HepG2 (cell line): ENCODE results near the gene STN1. TPM values are rescaled to one million over a fixed set of nuclear protein-coding genes. Genes with fewer than 3 reads are reported as not detected.

Experiments used
- DRAP1 ChIP-seq: IDR thresholded peaks from 2 replicates; pipeline ENCODE4 v1.6.1; 2016; ENCODE audit warnings: missing genetic modification reagents, missing compliant biosample characterization
- FOXO4 ChIP-seq: sonication (generic); formaldehyde crosslinking; conservative IDR thresholded peaks from 2 replicates; pipeline ENCODE4 v1.8.1; 2023; ENCODE audit warnings: missing genetic modification reagents
- HOXA5 ChIP-seq: sonication (generic); formaldehyde crosslinking; IDR thresholded peaks from 2 replicates; pipeline ENCODE4 v1.4.0; 2020; ENCODE audit warnings: missing genetic modification reagents
- MEIS1 ChIP-seq: sonication (generic); formaldehyde crosslinking; IDR thresholded peaks from 2 replicates; pipeline ENCODE4 v1.9.0; 2021; ENCODE audit warnings: mild to moderate bottlenecking, missing genetic modification reagents, moderate library complexity, borderline replicate concordance
- MIXL1 ChIP-seq: IDR thresholded peaks from 2 replicates; pipeline ENCODE4 v1.6.1; 2016
- RAD21 ChIP-seq: fragments of 450-650 bp; formaldehyde crosslinking; IDR thresholded peaks from 2 replicates; pipeline ENCODE4 v1.5.0; 2020; ENCODE audit warnings: mild to moderate bottlenecking
- RFX1 ChIP-seq: fragments of 450-650 bp; IDR thresholded peaks from 2 replicates; pipeline ENCODE4 v1.6.1; 2017
- RORA ChIP-seq: sonication (generic); formaldehyde crosslinking; IDR thresholded peaks from 2 replicates; pipeline ENCODE4 v1.5.0; 2020; ENCODE audit warnings: mild to moderate bottlenecking, missing genetic modification reagents, moderate library complexity
- SP2 ChIP-seq: sonication (generic); formaldehyde crosslinking; IDR thresholded peaks from 2 replicates; pipeline ENCODE4 v1.5.1; 2020; ENCODE audit warnings: mild to moderate bottlenecking, missing genetic modification reagents
- TOPORS ChIP-seq: sonication (generic); formaldehyde crosslinking; IDR thresholded peaks from 2 replicates; pipeline ENCODE4 v1.8.0; 2023; ENCODE audit warnings: mild to moderate bottlenecking, missing genetic modification reagents
- ZFP36L1 ChIP-seq: sonication (generic); formaldehyde crosslinking; IDR thresholded peaks from 2 replicates; pipeline ENCODE4 v1.8.0; 2022; ENCODE audit warnings: mild to moderate bottlenecking, missing genetic modification reagents, moderate library complexity
- ZFP90 ChIP-seq: sonication (generic); formaldehyde crosslinking; IDR thresholded peaks from 2 replicates; pipeline ENCODE4 v1.8.0; 2022; ENCODE audit warnings: missing genetic modification reagents, mild to moderate bottlenecking, inconsistent platforms, borderline replicate concordance
- ZNF232 ChIP-seq: sonication (generic); formaldehyde crosslinking; IDR thresholded peaks from 2 replicates; pipeline ENCODE4 v1.4.0; 2020; ENCODE audit warnings: missing genetic modification reagents, borderline replicate concordance
- ZNF510 ChIP-seq: sonication (generic); formaldehyde crosslinking; IDR thresholded peaks from 2 replicates; pipeline ENCODE4 v1.4.0; 2020; ENCODE audit warnings: low read depth, mild to moderate bottlenecking, missing genetic modification reagents
- ZNF609 ChIP-seq: sonication (generic); formaldehyde crosslinking; IDR thresholded peaks from 2 replicates; pipeline ENCODE4 v1.4.0; 2020; ENCODE audit warnings: mild to moderate bottlenecking, missing genetic modification reagents, borderline replicate concordance
- polyA plus RNA-seq, 8 experiments: library from polyadenylated mRNA; depleted of rRNA in 3 of 8; stranded (reverse) in 7 of 8; unstranded in 1 of 8; fragments of >200 nt; fragmentation: Illumina TruSeq in 4 of 8; extraction: Trizol in 4 of 8; gene quantifications; 2 replicates each; pipeline versions ENCODE4 v1.2.1 to v1.2.3, GENCODE V29; 2011 to 2016; ENCODE audit warnings: low read depth in 4 of 8, missing spikeins in 1 of 8, mixed read lengths in 1 of 8; ENCODE audit not compliant: insufficient read depth in 1 of 8
- total RNA-seq, 5 experiments: library from RNA; depleted of rRNA; stranded (reverse); fragments of >200 nt; fragmentation: Illumina TruSeq; extraction: Trizol; gene quantifications; 2 replicates each; pipeline ENCODE4 v1.2.3, GENCODE V29; 2016; ENCODE audit warnings: low read depth in 1 of 5
- TF ChIP-seq, protein P1 (sequence below): sonication (generic); formaldehyde crosslinking; IDR thresholded peaks from 2 replicates; pipeline ENCODE4 v1.4.0; 2020; ENCODE audit warnings: missing genetic modification reagents, borderline replicate concordance
- TF ChIP-seq, protein P2 (sequence below): sonication (generic); formaldehyde crosslinking; IDR thresholded peaks from 2 replicates; pipeline ENCODE4 v1.4.0; 2020; ENCODE audit warnings: missing genetic modification reagents
- TF ChIP-seq, protein P3 (sequence below): sonication (generic); formaldehyde crosslinking; IDR thresholded peaks from 2 replicates; pipeline ENCODE4 v1.5.0; 2020; ENCODE audit warnings: missing genetic modification reagents

STN1 gene
- total and polyA plus RNA-seq, 2 of the 13 experiments (the other 11 are each of a cell fraction or from before 2014, with no cell fraction given) = 17.6 to 22.7 TPM

- TF ChIP-seq, protein P1, sequence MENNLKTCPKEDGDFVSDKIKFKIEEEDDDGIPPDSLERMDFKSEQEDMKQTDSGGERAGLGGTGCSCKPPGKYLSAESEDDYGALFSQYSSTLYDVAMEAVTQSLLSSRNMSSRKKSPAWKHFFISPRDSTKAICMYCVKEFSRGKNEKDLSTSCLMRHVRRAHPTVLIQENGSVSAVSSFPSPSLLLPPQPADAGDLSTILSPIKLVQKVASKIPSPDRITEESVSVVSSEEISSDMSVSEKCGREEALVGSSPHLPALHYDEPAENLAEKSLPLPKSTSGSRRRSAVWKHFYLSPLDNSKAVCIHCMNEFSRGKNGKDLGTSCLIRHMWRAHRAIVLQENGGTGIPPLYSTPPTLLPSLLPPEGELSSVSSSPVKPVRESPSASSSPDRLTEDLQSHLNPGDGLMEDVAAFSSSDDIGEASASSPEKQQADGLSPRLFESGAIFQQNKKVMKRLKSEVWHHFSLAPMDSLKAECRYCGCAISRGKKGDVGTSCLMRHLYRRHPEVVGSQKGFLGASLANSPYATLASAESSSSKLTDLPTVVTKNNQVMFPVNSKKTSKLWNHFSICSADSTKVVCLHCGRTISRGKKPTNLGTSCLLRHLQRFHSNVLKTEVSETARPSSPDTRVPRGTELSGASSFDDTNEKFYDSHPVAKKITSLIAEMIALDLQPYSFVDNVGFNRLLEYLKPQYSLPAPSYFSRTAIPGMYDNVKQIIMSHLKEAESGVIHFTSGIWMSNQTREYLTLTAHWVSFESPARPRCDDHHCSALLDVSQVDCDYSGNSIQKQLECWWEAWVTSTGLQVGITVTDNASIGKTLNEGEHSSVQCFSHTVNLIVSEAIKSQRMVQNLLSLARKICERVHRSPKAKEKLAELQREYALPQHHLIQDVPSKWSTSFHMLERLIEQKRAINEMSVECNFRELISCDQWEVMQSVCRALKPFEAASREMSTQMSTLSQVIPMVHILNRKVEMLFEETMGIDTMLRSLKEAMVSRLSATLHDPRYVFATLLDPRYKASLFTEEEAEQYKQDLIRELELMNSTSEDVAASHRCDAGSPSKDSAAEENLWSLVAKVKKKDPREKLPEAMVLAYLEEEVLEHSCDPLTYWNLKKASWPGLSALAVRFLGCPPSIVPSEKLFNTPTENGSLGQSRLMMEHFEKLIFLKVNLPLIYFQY (CRISPR knock-in tag) = no peak
- TF ChIP-seq RAD21 (CRISPR knock-in tag) = no peak
- TF ChIP-seq FOXO4 (CRISPR knock-in tag) = no peak
- TF ChIP-seq DRAP1 (CRISPR knock-in tag) = peak; percentile 35; the same call in 1 of the 2 replicates
- 0 out of 2 replicates have a peak, but pooled peaks have one; percentile 6 for TF ChIP-seq ZNF232 (CRISPR knock-in tag)
- TF ChIP-seq ZNF510 (CRISPR knock-in tag) = 0 out of 2 replicates have a peak, but pooled peaks have one; percentile 12
- no peak for TF ChIP-seq RFX1
- TF ChIP-seq, protein P2, sequence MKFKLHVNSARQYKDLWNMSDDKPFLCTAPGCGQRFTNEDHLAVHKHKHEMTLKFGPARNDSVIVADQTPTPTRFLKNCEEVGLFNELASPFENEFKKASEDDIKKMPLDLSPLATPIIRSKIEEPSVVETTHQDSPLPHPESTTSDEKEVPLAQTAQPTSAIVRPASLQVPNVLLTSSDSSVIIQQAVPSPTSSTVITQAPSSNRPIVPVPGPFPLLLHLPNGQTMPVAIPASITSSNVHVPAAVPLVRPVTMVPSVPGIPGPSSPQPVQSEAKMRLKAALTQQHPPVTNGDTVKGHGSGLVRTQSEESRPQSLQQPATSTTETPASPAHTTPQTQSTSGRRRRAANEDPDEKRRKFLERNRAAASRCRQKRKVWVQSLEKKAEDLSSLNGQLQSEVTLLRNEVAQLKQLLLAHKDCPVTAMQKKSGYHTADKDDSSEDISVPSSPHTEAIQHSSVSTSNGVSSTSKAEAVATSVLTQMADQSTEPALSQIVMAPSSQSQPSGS = no peak
- no peak for TF ChIP-seq HOXA5 (CRISPR knock-in tag)
- TF ChIP-seq MIXL1 (CRISPR knock-in tag) = peak; percentile 27; the same call in 1 of the 2 replicates
- no peak for TF ChIP-seq RORA (CRISPR knock-in tag)
- no peak for TF ChIP-seq ZFP90 (CRISPR knock-in tag)
- TF ChIP-seq SP2 (CRISPR knock-in tag) = no peak
- 0 out of 2 replicates have a peak, but pooled peaks have one; percentile 42 for TF ChIP-seq TOPORS (CRISPR knock-in tag)
- TF ChIP-seq ZFP36L1 (CRISPR knock-in tag) = no peak
- TF ChIP-seq ZNF609 (CRISPR knock-in tag) = peak; percentile 63
- TF ChIP-seq, protein P3, sequence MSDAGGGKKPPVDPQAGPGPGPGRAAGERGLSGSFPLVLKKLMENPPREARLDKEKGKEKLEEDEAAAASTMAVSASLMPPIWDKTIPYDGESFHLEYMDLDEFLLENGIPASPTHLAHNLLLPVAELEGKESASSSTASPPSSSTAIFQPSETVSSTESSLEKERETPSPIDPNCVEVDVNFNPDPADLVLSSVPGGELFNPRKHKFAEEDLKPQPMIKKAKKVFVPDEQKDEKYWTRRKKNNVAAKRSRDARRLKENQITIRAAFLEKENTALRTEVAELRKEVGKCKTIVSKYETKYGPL (CRISPR knock-in tag) = no peak
- TF ChIP-seq MEIS1 = no peak; the same call in 1 of the 2 replicates
Measured at GRCh38 chr10:103854265-103854685, 63.7 kb downstream of the STN1 start (continued).
